Left lung (tissue), 10 donors: ENCODE results near the gene CLIC4. TPM values are rescaled to one million over a fixed set of nuclear protein-coding genes. Genes with fewer than 3 reads are reported as not detected.
"Not testable (repeated sequence)": the region's sequence is repeated elsewhere in the genome, so short reads cannot be mapped to it uniquely, and the experiment has no call there.

Experiments
- ATAC-seq: fragments of 200-7000 bp; cut with Tn5 transposase; one replicate; pipeline ENCODE4 v1.9.1; 2020; ENCODE audit warnings: moderate library complexity
- DNase-seq, 4 donors: peaks; one replicate each; pipeline ENCODE4 v3.0.0-alpha.2; 2013 to 2020
- H3K27ac ChIP-seq, 2 donors: fragments of 200-600 bp; sonication (generic) in 1 of 2; one replicate each; pipeline versions ENCODE4 v1.5.0 to v1.8.0; 2020 to 2021
- H3K27me3 ChIP-seq, 2 donors: fragments of 200-600 bp; sonication (generic) in 1 of 2; one replicate each; pipeline versions ENCODE4 v1.5.0 to v1.8.0; 2020 to 2021
- H3K36me3 ChIP-seq, 2 donors: fragments of 200-600 bp; sonication (generic) in 1 of 2; one replicate each; pipeline versions ENCODE4 v1.5.0 to v1.8.0; 2020 to 2021
- H3K4me1 ChIP-seq, 2 donors: fragments of 200-600 bp; one replicate each; pipeline ENCODE4 v1.8.0; 2021
- H3K4me3 ChIP-seq, 2 donors: fragments of 200-600 bp; sonication (generic) in 1 of 2; one replicate each; pipeline versions ENCODE4 v1.5.0 to v1.8.0; 2020 to 2021; ENCODE audit warnings: mild to moderate bottlenecking in 1 of 2
- H3K9me3 ChIP-seq, 2 donors: fragments of 200-600 bp; sonication (generic) in 1 of 2; one replicate each; pipeline versions ENCODE4 v1.5.0 to v1.8.0; 2020 to 2021
- intact Hi-C, 2 donors: fragments of 100-400 bp; cut with DNase I; formaldehyde crosslinking; loops; one replicate each; pipeline versions ENCODE4 v1.11.2 to v1.14.2; 2022
- polyA plus RNA-seq, 6 donors: library from polyadenylated mRNA; unstranded; fragments of 120-200 nt; gene quantifications; one replicate each; pipeline ENCODE4 v1.2.1, GENCODE V29; 2013; ENCODE audit not compliant: insufficient read length in 6 of 6
- total RNA-seq, 2 donors: library from RNA; stranded (reverse); fragmentation: NEBNext Ultra II Directional; extraction: Animal tissue kit (Norgen Biotek cat#: 25700); gene quantifications; one replicate each; pipeline ENCODE4 v1.2.1, GENCODE V29; 2021
- TF ChIP-seq, protein P1 (sequence below), 2 donors: fragments of 200-600 bp; sonication (generic) in 1 of 2; IDR thresholded peaks; one replicate each; pipeline versions ENCODE4 v1.5.0 to v1.8.0; 2021; ENCODE audit warnings: antibody characterized with exemption in 2 of 2
- donor health status: DM: no; HTN: yes; CAD: no.
- donor health status: DM: no; HTN: no; CAD: no.

Gene CLIC4
- total and polyA plus RNA-seq, 8 donors, result 158 to 257 (median 224) TPM

DNA sequence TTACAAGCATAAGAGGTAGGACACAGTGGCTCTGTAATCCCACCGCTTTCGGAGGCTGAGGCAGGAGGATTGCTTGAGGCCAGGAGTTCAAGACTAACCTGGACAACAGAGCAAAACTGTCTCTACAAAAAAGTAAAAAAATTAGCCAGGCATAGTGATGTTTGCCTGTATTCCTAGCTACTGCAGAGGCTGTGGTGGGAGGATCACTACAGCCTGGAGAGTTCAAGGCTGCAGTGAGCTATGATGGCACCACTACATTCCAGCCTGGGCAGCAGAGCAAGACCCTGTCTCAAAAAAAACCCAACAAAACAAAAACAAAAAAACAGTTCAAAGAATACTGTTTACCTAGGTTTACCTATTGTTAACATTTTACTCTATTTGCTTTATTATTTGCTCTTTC, 37.4 kb downstream of the CLIC4 start:
- Histone ChIP-seq H3K9me3 (no peaks in the 10 kb centered on the region), H3K36me3 (no peaks in the 10 kb centered on the region), H3K27ac (no peak overlapping the region), H3K4me3 (no peak overlapping the region), H3K27me3 (no peaks in the 10 kb centered on the region), H3K4me1 (peaks cover 10 to 35% of the 10 kb centered on the region in 2 donors)
- no peak for ATAC-seq
- DNase-seq, result no peak
- TF ChIP-seq, protein P1, sequence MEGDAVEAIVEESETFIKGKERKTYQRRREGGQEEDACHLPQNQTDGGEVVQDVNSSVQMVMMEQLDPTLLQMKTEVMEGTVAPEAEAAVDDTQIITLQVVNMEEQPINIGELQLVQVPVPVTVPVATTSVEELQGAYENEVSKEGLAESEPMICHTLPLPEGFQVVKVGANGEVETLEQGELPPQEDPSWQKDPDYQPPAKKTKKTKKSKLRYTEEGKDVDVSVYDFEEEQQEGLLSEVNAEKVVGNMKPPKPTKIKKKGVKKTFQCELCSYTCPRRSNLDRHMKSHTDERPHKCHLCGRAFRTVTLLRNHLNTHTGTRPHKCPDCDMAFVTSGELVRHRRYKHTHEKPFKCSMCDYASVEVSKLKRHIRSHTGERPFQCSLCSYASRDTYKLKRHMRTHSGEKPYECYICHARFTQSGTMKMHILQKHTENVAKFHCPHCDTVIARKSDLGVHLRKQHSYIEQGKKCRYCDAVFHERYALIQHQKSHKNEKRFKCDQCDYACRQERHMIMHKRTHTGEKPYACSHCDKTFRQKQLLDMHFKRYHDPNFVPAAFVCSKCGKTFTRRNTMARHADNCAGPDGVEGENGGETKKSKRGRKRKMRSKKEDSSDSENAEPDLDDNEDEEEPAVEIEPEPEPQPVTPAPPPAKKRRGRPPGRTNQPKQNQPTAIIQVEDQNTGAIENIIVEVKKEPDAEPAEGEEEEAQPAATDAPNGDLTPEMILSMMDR (IDR thresholded peaks at IDR 0.05), result no peak
- intact Hi-C loops, result no loop called here

DNA sequence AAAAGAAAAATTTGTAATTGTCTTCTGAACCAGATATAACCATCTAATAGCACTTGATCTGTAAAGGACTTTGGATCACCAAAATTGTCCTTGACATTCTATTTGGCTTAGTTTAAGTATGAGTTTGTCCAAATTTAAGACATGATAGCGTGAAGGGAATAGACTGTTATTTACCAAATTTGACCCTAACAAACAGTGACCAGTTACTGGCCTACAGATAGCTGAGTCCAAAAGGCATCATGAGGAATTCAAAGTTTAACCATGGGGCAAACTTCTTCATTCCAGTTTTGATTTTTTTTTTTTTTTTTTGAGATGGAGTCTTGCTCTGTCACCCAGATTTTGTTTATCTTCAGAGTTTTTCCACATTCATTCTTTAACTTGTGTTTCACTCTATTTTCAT, 38.5 kb downstream of the CLIC4 start:
- intact Hi-C loops, result no loop called here
- H3K27me3 ChIP-seq, result no peaks in the 10 kb centered on the region
- no peak overlapping the region for H3K4me3 ChIP-seq
- TF ChIP-seq, protein P1 (IDR thresholded peaks at IDR 0.05), result no peak
- no peaks in the 10 kb centered on the region for H3K36me3 ChIP-seq
- ATAC-seq (no peak), DNase-seq (no peak)
- H3K27ac ChIP-seq, result no peak overlapping the region
- no peaks in the 10 kb centered on the region for H3K9me3 ChIP-seq
- H3K4me1 ChIP-seq, result peaks cover 10 to 35% of the 10 kb centered on the region in 2 donors

DNA sequence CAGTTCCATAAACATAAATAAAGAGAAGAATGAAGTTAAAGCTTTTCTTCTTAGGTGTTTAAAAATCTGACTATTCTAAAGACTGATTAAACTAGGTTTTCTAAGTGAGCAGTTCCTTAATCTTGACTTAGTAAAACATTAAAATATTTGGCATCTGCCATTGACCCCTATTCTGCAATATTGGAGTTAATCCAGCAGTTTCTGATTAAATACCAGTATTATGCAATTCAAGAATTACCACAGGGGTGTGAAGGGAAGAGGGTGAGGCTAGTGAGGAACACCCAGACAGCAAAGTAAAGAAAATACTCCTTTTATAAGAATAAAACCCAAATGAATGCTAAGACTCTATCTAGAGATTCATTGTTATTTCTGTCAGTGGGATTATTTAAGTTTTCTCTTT, 40.9 kb downstream of the CLIC4 start:
- Histone ChIP-seq H3K9me3 (no peaks in the 10 kb centered on the region), H3K36me3 (no peaks in the 10 kb centered on the region), H3K27ac (peak overlapping the region; percentile 35 to 53), H3K4me3 (no peak overlapping the region), H3K4me1 (peaks cover 10 to 25% of the 10 kb centered on the region in 2 donors), H3K27me3 (no peaks in the 10 kb centered on the region)
- TF ChIP-seq, protein P1 (IDR thresholded peaks at IDR 0.05), result no peak
- intact Hi-C loops, result no loop called here
- ATAC-seq (peak; percentile 84), DNase-seq (peak in 2 of 4 donors; percentile 41 to 54)

DNA sequence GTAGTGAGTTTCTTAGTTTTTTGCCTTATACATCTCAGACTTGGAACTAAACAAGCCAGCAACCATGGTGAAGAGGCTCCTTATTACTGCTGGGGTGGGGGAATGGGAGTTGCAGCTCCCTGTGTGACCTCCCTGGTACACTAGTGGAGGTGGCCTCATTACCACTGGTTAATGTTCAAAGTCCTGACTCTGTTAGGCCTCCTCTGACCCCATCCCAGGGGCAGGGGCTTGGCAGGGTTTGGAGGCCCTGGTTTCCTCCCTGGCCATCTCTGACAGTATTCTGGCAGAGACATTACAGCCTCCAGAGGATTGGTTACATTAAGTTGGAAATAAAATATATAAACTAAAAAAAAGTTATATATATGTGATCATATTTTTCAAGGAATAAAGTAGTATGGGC, 45.2 kb downstream of the CLIC4 start:
- peaks cover 8 to 47% of the 10 kb centered on the region in 2 donors for H3K4me1 ChIP-seq
- no peaks in the 10 kb centered on the region for H3K9me3 ChIP-seq
- intact Hi-C loops, result no loop called here
- no peaks in the 10 kb centered on the region for H3K27me3 ChIP-seq
- H3K27ac ChIP-seq, result no peak overlapping the region
- TF ChIP-seq, protein P1 (IDR thresholded peaks at IDR 0.05), result no peak
- H3K36me3 ChIP-seq, result no peaks in the 10 kb centered on the region
- DNase-seq, result no peak
- no peak for ATAC-seq
- no peak overlapping the region for H3K4me3 ChIP-seq

DNA sequence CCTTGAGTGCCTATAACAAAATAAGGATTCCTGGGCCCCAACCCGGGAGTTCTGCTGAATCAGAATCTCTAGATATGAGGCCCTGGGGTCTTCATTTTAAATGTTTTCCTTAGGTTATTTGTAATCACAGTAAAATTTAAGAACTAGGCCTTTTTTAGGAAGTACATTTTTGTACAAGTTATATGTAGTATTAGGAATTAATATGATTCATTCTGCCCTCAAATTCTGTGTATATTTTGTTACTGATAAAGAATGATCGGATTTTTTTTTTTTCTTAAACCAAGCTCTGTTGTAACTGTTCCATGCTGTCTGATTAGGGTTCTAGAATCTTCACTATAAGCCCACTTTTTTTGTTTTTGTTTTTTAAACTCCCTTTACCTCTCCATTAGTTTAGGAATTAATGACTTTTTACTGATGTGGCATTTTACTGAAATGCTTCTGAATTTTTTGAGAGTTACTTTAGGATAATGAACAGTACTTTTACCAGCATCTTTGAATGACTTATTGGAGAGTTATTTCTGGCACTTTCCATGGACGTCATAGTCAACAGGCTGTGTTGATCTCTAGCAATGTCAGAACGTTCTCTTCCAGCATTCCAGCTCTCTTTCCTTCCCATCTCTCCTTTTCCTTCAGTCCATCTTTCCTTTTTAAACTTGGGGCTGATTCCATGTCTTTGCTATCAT, 48.3 kb downstream of the CLIC4 start:
- TF ChIP-seq, protein P1 (IDR thresholded peaks at IDR 0.05), result no peak
- Histone ChIP-seq H3K36me3 (peaks cover 0 to 8% of the 10 kb centered on the region in 2 donors), H3K27ac (peak overlapping the region; percentile 23 to 51), H3K27me3 (no peaks in the 10 kb centered on the region), H3K4me1 (peaks cover 0 to 38% of the 10 kb centered on the region in 2 donors), H3K4me3 (no peak overlapping the region), H3K9me3 (no peaks in the 10 kb centered on the region)
- ATAC-seq, result peak; percentile 38
- no peak for DNase-seq
- intact Hi-C loops, result no loop called here

DNA sequence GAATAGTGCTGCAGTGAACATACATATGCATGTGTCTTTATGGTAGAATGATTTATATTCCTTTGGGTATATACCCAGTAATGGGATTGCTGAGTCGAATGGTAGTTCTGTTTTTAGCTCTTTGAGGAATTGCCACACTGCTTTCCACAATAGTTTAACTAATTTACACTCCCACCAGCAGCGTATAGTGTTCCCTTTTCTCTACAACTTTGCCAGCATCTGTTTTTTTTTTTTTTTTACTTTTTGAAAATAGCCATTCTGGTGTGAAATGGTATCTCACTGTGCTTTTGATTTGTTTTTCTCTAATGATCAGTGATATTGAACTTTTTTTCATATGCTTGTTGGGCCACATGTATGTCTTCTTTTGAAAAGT, 48.9 kb downstream of the CLIC4 start:
- intact Hi-C loops, H3K9me3 ChIP-seq, H3K36me3 ChIP-seq, DNase-seq, H3K27me3 ChIP-seq, ATAC-seq, H3K4me3 ChIP-seq: not testable (repeated sequence)
- Histone ChIP-seq H3K27ac (peak overlapping the region; percentile 23 to 51), H3K4me1 (peaks cover 0 to 38% of the 10 kb centered on the region in 2 donors)
